Fibroblast of villous mesenchyme (primary cell): Measurements from ENCODE around the gene RNF121. TPM values are rescaled to one million over a fixed set of nuclear protein-coding genes. Genes with fewer than 3 reads are reported as not detected.
A peak's percentile ranks its signal among the peaks of the same experiment; 100 is the strongest.

Experiments used
- DNase-seq: peaks from one replicate; pipeline ENCODE4 v3.0.0-alpha.2; 2010; ENCODE audit warnings: low read depth
- H3K4me3 ChIP-seq: 2 replicates; pipeline ENCODE4 v1.5.1; 2011; ENCODE audit warnings: low read depth, mild to moderate bottlenecking, low read length
- total RNA-seq: library from RNA; depleted of rRNA; stranded (reverse); fragments of >200 nt; gene quantifications from 2 replicates; pipeline ENCODE4 v1.2.3, GENCODE V29; 2012
- TF ChIP-seq, protein P1 (sequence below): IDR thresholded peaks from 2 replicates; pipeline ENCODE4 v1.5.1; 2012; ENCODE audit warnings: low read depth, mild to moderate bottlenecking, low read length; ENCODE audit not compliant: insufficient read depth

The RNF121 gene
- total RNA-seq, 1 donor = 27.2 TPM

DNA sequence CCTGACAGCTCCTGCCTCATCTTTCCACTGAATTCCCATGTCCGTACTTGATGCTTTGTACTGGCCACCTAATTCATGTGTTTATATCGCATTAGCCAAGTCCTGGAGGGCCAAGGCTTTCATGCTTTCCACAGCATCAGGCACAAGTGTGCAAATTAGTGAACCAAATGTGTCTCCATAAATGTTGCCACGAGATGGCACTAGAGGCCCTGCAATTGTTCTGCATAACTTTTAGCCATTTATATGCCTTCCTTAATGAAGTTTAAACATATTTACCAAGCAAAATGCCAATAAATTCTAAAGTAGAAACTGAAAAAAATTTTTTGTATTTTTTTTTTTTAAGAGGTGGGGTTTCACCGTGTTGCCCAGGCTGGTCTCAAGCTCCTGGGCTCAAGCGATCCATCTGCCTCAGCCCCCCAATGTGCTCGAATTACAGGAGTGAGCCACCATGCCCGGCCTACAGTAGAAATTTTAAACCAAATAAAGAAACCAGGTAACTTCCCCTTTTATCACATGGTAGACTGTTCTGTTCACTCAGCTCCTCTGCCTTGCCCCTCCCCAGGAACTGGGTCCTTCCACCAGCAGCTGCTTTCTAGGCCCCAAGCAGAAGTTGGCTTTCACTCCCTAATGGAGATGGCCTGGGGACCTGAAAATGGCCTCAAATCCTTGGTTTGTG, 49.0 kb downstream of the RNF121 start:
- TF ChIP-seq, protein P1, sequence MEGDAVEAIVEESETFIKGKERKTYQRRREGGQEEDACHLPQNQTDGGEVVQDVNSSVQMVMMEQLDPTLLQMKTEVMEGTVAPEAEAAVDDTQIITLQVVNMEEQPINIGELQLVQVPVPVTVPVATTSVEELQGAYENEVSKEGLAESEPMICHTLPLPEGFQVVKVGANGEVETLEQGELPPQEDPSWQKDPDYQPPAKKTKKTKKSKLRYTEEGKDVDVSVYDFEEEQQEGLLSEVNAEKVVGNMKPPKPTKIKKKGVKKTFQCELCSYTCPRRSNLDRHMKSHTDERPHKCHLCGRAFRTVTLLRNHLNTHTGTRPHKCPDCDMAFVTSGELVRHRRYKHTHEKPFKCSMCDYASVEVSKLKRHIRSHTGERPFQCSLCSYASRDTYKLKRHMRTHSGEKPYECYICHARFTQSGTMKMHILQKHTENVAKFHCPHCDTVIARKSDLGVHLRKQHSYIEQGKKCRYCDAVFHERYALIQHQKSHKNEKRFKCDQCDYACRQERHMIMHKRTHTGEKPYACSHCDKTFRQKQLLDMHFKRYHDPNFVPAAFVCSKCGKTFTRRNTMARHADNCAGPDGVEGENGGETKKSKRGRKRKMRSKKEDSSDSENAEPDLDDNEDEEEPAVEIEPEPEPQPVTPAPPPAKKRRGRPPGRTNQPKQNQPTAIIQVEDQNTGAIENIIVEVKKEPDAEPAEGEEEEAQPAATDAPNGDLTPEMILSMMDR = peak; percentile 75
- peak; percentile 58 for DNase-seq

DNA sequence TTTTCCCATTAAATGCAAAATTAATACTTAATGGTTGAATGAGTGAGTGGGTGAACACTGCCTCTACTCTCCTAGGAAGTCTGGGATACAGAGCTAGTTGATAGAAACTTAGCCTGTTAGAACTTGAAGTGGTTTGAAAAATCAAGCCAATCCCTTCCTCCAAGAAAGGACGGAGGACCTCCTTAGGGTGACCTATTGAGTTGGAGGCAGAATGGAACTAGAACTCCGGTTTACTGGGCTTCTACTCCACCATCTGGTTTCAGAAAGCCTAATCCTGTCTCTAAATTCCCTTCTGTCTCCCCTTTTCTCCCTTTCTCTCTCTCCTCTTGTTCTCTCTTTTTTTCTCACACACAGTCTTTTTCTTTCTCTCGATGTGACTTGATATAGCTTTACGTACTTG, 50.2 kb downstream of the RNF121 start:
- DNase-seq = no peak
- TF ChIP-seq, protein P1 = no peak
- H3K4me3 ChIP-seq = no peak overlapping the region

More for the DNA sequence above, 49.0 kb downstream of the RNF121 start:
- no peak overlapping the region for H3K4me3 ChIP-seq

DNA sequence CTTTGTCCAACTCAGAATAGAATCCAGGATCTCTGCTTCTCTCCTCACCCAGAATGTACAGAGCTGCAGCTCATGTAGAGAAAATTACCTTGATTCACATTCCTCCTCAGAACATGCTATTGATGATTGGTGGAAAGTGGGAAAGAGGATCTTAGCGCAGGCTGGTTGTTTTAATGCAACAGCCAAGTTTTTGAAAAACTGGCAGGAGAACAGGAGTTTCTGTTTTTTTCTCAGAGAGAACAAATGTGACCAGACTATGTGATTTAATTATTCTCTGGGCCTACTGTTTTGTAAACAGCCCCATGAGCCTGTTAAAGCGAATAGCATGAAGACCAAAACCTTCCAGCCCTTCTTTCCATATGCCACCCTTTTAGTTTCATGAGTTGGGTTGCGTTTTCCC, 50.8 kb downstream of the RNF121 start:
- no peak overlapping the region for H3K4me3 ChIP-seq
- DNase-seq = no peak
- TF ChIP-seq, protein P1 = no peak

DNA sequence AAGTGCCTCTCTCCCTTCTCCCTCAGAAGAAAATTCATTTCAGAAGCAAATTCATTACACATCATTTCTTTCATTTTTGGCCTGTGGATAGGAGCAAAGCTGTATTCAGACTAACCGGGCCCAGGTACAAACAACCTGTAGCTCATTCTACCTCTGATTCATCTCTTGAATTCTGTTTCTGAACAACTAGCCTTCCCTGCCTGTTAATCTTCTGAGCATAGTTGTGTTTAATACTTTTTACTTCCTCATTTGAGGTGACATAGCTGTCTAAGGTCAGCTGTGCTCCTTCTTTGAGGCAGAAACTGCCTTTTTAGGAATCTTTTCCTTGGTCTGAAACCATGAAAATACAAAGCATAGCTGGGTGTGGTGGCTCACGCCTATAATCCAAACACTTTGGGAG, 57.3 kb downstream of the RNF121 start:
- DNase-seq = no peak
- H3K4me3 ChIP-seq = no peak overlapping the region
- TF ChIP-seq, protein P1 = no peak

DNA sequence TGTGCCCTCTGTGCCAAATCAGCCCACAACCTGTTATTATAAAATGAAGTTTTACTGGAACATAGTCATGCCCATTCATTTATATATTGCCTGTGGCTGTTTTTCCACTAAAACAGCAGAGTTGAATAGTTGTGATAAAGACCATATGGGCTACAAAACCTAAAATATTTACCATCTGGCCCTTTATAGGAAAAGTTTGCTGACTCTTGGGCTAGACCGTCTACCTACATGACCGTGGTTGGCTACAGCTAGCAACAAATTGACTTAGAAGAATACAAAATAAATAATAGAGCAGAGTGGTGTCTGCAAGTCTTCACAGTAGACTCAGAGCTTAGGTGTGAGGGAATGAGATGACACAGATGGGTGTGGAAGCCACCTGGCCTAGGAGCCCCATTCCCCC, 58.7 kb downstream of the RNF121 start:
- no peak overlapping the region for H3K4me3 ChIP-seq
- peak; percentile 53 for DNase-seq
- TF ChIP-seq, protein P1 = no peak

DNA sequence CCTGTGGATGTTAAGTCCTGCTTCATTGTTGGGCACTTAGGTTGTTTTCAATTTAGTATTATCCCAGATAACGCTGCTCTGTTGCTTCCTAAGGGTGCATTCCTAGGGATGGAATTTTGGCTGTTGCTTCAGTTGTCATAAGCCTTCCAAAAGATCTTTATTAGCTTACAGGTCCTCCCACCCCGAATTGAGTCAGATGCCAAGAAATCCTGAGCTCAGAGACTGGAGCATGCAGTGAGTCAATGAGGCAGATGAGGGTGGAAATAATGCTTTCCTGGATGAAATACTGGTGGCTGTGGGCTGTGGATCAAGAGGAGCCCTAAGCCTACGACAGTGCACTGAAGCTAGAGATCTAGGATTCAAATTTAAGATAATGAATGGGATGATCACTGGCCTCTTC, 59.2 kb downstream of the RNF121 start:
- peak; percentile 83 for DNase-seq
- H3K4me3 ChIP-seq = no peak overlapping the region
- TF ChIP-seq, protein P1 = no peak

DNA sequence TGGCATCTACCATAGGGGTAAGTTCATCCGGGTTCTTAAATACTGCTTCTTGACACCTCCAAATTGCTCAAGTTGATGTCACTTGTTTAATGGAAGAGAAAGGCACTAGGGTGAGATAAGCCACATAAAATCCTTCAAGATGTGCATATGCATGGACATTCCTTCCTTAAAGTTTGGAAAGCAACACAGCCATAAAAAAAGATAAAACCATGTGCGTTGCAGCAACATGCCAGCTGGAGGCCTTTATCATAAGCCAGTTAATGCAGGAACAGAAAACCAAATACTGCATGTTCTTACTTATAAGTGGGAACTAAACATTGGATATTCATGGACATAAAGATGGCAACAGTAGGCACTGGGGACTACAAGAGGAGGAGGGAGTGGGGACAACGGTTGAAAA, 61.9 kb downstream of the RNF121 start:
- TF ChIP-seq, protein P1 = no peak
- DNase-seq = peak; percentile 81
- H3K4me3 ChIP-seq = no peak overlapping the region
